Upper lobe of left lung (tissue), 6 donors: ENCODE data around the gene PLK3. TPM values are rescaled to one million over a fixed set of nuclear protein-coding genes. Genes with fewer than 3 reads are reported as not detected.

Source experiments
- ATAC-seq, 2 donors: fragments of 200-7000 bp; cut with Tn5 transposase; one replicate each; pipeline ENCODE4 v1.9.1; 2022; ENCODE audit warnings: mild to moderate bottlenecking in 2 of 2, moderate library complexity in 2 of 2; ENCODE audit not compliant: low FRiP score in 2 of 2
- DNase-seq, 2 donors: peaks; one replicate each; pipeline ENCODE4 v3.0.0-alpha.2; 2019 to 2020
- H3K27ac ChIP-seq, 4 donors: fragments of 200-600 bp; sonication (generic); one replicate each; pipeline ENCODE4 v1.5.1; 2016 to 2019
- H3K27me3 ChIP-seq, 4 donors: fragments of 200-600 bp; sonication (generic); one replicate each; pipeline ENCODE4 v1.5.1; 2017 to 2019
- H3K36me3 ChIP-seq, 4 donors: fragments of 200-600 bp; sonication (generic); one replicate each; pipeline ENCODE4 v1.5.1; 2016 to 2019
- H3K4me1 ChIP-seq, 4 donors: fragments of 200-600 bp; sonication (generic); one replicate each; pipeline ENCODE4 v1.5.1; 2018 to 2019
- H3K4me3 ChIP-seq, 4 donors: fragments of 200-600 bp; sonication (generic); one replicate each; pipeline ENCODE4 v1.5.1; 2017 to 2019; ENCODE audit warnings: mild to moderate bottlenecking in 2 of 4, moderate library complexity in 1 of 4
- H3K9me3 ChIP-seq, 4 donors: fragments of 200-600 bp; sonication (generic); one replicate each; pipeline ENCODE4 v1.5.1; 2018 to 2019
- CTCF ChIP-seq, 6 experiments: fragments of 450-650 bp in 4 of 6; fragments of 200-600 bp in 2 of 6; sonication (generic) in 2 of 6; IDR thresholded peaks; one replicate each; pipeline ENCODE4 v1.5.1; 2016 to 2019; ENCODE audit warnings: antibody characterized with exemption in 6 of 6
- EP300 ChIP-seq, 4 donors: sonication (generic); formaldehyde crosslinking; IDR thresholded peaks; one replicate each; pipeline ENCODE4 v1.5.1; 2017; ENCODE audit warnings: antibody characterized with exemption in 4 of 4, control low read depth in 2 of 4
- POLR2A ChIP-seq, 4 donors: fragments of 450-650 bp; IDR thresholded peaks; one replicate each; pipeline ENCODE4 v1.5.1; 2016 to 2017; ENCODE audit warnings: antibody characterized with exemption in 4 of 4, mild to moderate bottlenecking in 2 of 4
- POLR2AphosphoS5 ChIP-seq, 2 donors: sonication (generic); formaldehyde crosslinking; IDR thresholded peaks; one replicate each; pipeline ENCODE4 v1.5.1; 2017; ENCODE audit warnings: antibody characterized with exemption in 2 of 2
- WGBS, 2 donors: methylation state at CpG; one replicate each; pipeline ENCODE4 v1.1.5; 2017 to 2018; 5-methylcytosine and 5-hydroxymethylcytosine counted together
- total RNA-seq, 6 donors: library from RNA; depleted of rRNA in 4 of 6; stranded (reverse); fragments of >200 nt in 4 of 6; gene quantifications; one replicate each; pipeline versions ENCODE4 v1.1.0 to v1.2.1, GENCODE V29; 2016 to 2021
- donor health status: DM: no; HTN: no; CAD: no; lungs with moderate emphysema.
- donor health status: DM: no; HTN: yes; CAD: no; lungs with severe emphysema.

PLK3 gene
- total RNA-seq, 6 donors from 2014 or later = 24.9 to 72.4 (median 49.6) TPM

- TF ChIP-seq POLR2AphosphoS5 (IDR thresholded peaks at IDR 0.05) = no peak
- no peak for TF ChIP-seq POLR2A (IDR thresholded peaks at IDR 0.05)
- TF ChIP-seq EP300 (IDR thresholded peaks at IDR 0.05) = no peak
- no peak for TF ChIP-seq CTCF (IDR thresholded peaks at IDR 0.05)
- Histone ChIP-seq H3K4me3 (no peak overlapping the region), H3K4me1 (peaks cover 10 to 22% (median 12%) of the 10 kb centered on the region in 4 donors), H3K27ac (no peak overlapping the region), H3K36me3 (no peaks in the 10 kb centered on the region), H3K9me3 (no peaks in the 10 kb centered on the region), H3K27me3 (peaks cover 0 to 5% (median 0%) of the 10 kb centered on the region in 4 donors)
- ATAC-seq (no peak), DNase-seq (no peak)
- WGBS, 2 donors = 64 to 77% methylated on average over 4 of the region's 4 CpGs
These were observed 39.4 kb downstream of the PLK3 start for GRCh38 chr1:44839576-44839975.

GRCh38 chr1:44842486-44842861, 42.3 kb downstream of the PLK3 start:
- DNase-seq (no peak), ATAC-seq (peak in 1 of 2 donors; percentile 11)
- WGBS, 2 donors = 78 to 87% methylated on average over 14 of the region's 16 CpGs
- peaks cover 10 to 15% (median 12%) of the 10 kb centered on the region in 4 donors for H3K4me1 ChIP-seq
- TF ChIP-seq POLR2A (IDR thresholded peaks at IDR 0.05) (no peak), EP300 (IDR thresholded peaks at IDR 0.05) (no peak), POLR2AphosphoS5 (IDR thresholded peaks at IDR 0.05) (no peak), CTCF (IDR thresholded peaks at IDR 0.05) (no peak)
- H3K27ac ChIP-seq = no peak overlapping the region
- H3K4me3 ChIP-seq = peak overlapping the region in 3 of 4 donors; percentile 39 to 55 (median 54)
- H3K9me3 ChIP-seq = no peaks in the 10 kb centered on the region
- H3K27me3 ChIP-seq = peaks cover 0 to 5% (median 0%) of the 10 kb centered on the region in 4 donors
- H3K36me3 ChIP-seq = no peaks in the 10 kb centered on the region

- DNase-seq (peak; percentile 64 to 91), ATAC-seq (peak; percentile 74 to 88)
- Histone ChIP-seq H3K36me3 (no peaks in the 10 kb centered on the region), H3K27ac (peak within 1 kb of the TSS in 1 of 4 donors; percentile 12), H3K4me1 (peaks cover 10 to 15% (median 12%) of the 10 kb centered on the region in 4 donors), H3K9me3 (no peaks in the 10 kb centered on the region), H3K4me3 (peak within 1 kb of the TSS; percentile 34 to 55 (median 46)), H3K27me3 (peaks cover 0 to 5% (median 0%) of the 10 kb centered on the region in 4 donors)
- no peak for TF ChIP-seq CTCF (IDR thresholded peaks at IDR 0.05)
- TF ChIP-seq POLR2AphosphoS5 (IDR thresholded peaks at IDR 0.05) = no peak
- TF ChIP-seq POLR2A (IDR thresholded peaks at IDR 0.05) = no peak
- no peak for TF ChIP-seq EP300 (IDR thresholded peaks at IDR 0.05)
- 6 to 8% methylated on average over 4 to 20 of the region's 72 CpGs for WGBS, 2 donors
These were observed 42.9 kb downstream of the PLK3 start, which contains the start of gene PTCH2 for GRCh38 chr1:44842862-44843655. Gene PTCH2 (minus strand): TSS chr1:44843253. CDS start chr1:44842932, 321 bp downstream.

DNA sequence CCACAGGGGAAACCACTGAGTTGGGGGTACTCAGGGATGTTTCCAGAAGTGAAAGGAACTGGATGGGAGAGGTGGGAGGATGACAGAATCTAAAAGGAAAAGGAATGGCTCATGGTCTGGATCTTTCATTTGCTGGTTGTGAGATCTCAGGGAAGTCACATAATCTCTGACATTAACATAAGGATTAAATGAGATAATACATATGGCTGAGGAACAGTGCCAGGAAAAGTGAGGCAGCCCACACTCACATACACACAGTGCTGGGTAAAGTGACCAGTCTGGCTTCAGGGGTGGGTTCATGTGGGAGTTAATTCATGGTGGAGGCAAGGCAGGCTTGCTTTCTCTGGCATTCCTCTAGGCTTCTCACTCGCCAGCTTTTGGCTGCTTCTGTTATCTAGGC, 46.8 kb downstream of the PLK3 start:
- H3K27me3 ChIP-seq = peaks cover 0 to 5% (median 0%) of the 10 kb centered on the region in 4 donors
- H3K36me3 ChIP-seq = peaks cover 0 to 7% (median 0%) of the 10 kb centered on the region in 4 donors
- no peaks in the 10 kb centered on the region for H3K9me3 ChIP-seq
- no peak overlapping the region for H3K27ac ChIP-seq
- WGBS, 2 donors = 92 to 100% methylated on average over 1 of the region's 1 CpG
- TF ChIP-seq POLR2A (IDR thresholded peaks at IDR 0.05) (no peak), EP300 (IDR thresholded peaks at IDR 0.05) (no peak), POLR2AphosphoS5 (IDR thresholded peaks at IDR 0.05) (no peak), CTCF (IDR thresholded peaks at IDR 0.05) (no peak)
- H3K4me3 ChIP-seq = no peak overlapping the region
- ATAC-seq (no peak), DNase-seq (no peak)
- peaks cover 10 to 15% (median 12%) of the 10 kb centered on the region in 4 donors for H3K4me1 ChIP-seq
